Neural progenitor cell (in vitro differentiated cells): Measurements from ENCODE around the gene GNAI1. TPM values are rescaled to one million over a fixed set of nuclear protein-coding genes. Genes with fewer than 3 reads are reported as not detected.

Experiments used
- DNase-seq: peaks from one replicate; pipeline ENCODE4 v3.0.0-alpha.2; 2016; ENCODE audit warnings: low spot score
- H2AFZ ChIP-seq: fragments of 200-600 bp; sonication (generic); replicated peaks from 2 replicates; pipeline ENCODE4 v1.6.1; 2016; ENCODE audit warnings: antibody characterized with exemption
- H3F3A ChIP-seq: fragments of 200-600 bp; sonication (generic); 2 replicates; pipeline ENCODE4 v1.6.1; 2016; ENCODE audit warnings: antibody characterized with exemption, low read depth
- H3K27ac ChIP-seq: fragments of 200-600 bp; sonication (generic); 2 replicates; pipeline ENCODE4 v1.5.1; 2016; ENCODE audit warnings: mild to moderate bottlenecking
- H3K27me3 ChIP-seq: fragments of 200-600 bp; sonication (generic); 2 replicates; pipeline ENCODE4 v1.6.1; 2016; ENCODE audit warnings: mild to moderate bottlenecking, moderate library complexity
- H3K36me3 ChIP-seq: fragments of 200-600 bp; sonication (generic); 2 replicates; pipeline ENCODE4 v1.5.1; 2016
- H3K4me1 ChIP-seq: fragments of 200-600 bp; sonication (generic); 2 replicates; pipeline ENCODE4 v1.6.1; 2016; ENCODE audit warnings: mixed run types
- H3K4me2 ChIP-seq: fragments of 200-600 bp; sonication (generic); 2 replicates; pipeline ENCODE4 v1.6.1; 2016
- H3K4me3 ChIP-seq: fragments of 200-600 bp; sonication (generic); 2 replicates; pipeline ENCODE4 v1.5.1; 2016
- H3K79me2 ChIP-seq: fragments of 200-600 bp; sonication (generic); 2 replicates; pipeline ENCODE4 v1.6.1; 2016; ENCODE audit warnings: low read depth
- H3K9ac ChIP-seq: fragments of 200-600 bp; sonication (generic); 2 replicates; pipeline ENCODE4 v1.6.1; 2016
- H3K9me3 ChIP-seq: fragments of 200-600 bp; sonication (generic); 2 replicates; pipeline ENCODE4 v1.5.1; 2016; ENCODE audit warnings: low read depth
- H4K20me1 ChIP-seq: fragments of 200-600 bp; sonication (generic); 2 replicates; pipeline ENCODE4 v1.6.1; 2016; ENCODE audit warnings: low read depth
- H3K27ac Mint-ChIP-seq: 3 replicates; pipeline ENCODE4 v1.8.0; 2021; ENCODE audit warnings: mixed read lengths
- H3K27me3 Mint-ChIP-seq: 2 replicates; pipeline ENCODE4 v1.8.0; 2022; ENCODE audit warnings: low read depth, mild to moderate bottlenecking, inconsistent platforms, moderate library complexity, mixed read lengths; ENCODE audit not compliant: insufficient read depth
- H3K36me3 Mint-ChIP-seq: 3 replicates; pipeline ENCODE4 v1.8.0; 2021; ENCODE audit warnings: mixed read lengths
- H3K4me1 Mint-ChIP-seq: 3 replicates; pipeline ENCODE4 v1.8.0; 2021; ENCODE audit warnings: mixed read lengths
- H3K4me3 Mint-ChIP-seq: 3 replicates; pipeline ENCODE4 v1.8.0; 2021; ENCODE audit warnings: mild to moderate bottlenecking, moderate library complexity, mixed read lengths
- H3K9me3 Mint-ChIP-seq: 3 replicates; pipeline ENCODE4 v1.8.0; 2020; ENCODE audit warnings: mixed read lengths
- EZH2 ChIP-seq: fragments of 200-600 bp; sonication (generic); IDR thresholded peaks from 2 replicates; pipeline ENCODE4 v1.6.1; 2017; ENCODE audit warnings: antibody characterized with exemption, mild to moderate bottlenecking, moderate library complexity
- EZH2phosphoT487 ChIP-seq: fragments of 200-600 bp; sonication (generic); IDR thresholded peaks from 2 replicates; pipeline ENCODE4 v1.6.1; 2017; ENCODE audit warnings: antibody characterized with exemption
- total RNA-seq: library from RNA; depleted of rRNA; stranded (reverse); fragments of >200 nt; gene quantifications from 2 replicates; pipeline ENCODE4 v1.2.3, GENCODE V29; 2015; ENCODE audit warnings: low replicate concordance
- TF ChIP-seq, protein P1 (sequence below): fragments of 200-600 bp; sonication (generic); IDR thresholded peaks from 2 replicates; pipeline ENCODE4 v1.5.1; 2017; ENCODE audit warnings: antibody characterized with exemption, mild to moderate bottlenecking

GNAI1 gene
- total RNA-seq, 1 donor from 2014 or later, result 91.3 TPM

DNA sequence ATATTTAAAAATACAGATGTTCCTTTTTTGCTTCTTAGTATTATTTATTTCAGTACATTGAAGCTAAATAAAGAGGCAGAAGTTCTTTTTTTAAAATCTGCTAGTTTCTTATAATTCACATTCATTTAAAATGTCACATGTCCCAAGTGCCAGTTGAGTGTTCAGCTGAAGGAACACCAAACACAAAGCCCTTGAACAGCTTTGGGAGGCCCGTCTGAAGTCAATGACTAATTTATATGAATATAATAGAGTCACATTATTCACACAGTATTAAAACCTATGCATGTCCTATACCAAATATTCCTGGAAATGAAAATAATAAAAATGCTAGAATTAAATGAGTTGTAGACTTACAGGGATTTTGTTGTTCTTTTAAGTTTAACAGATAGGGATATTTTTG lies 70.3 kb downstream of the GNAI1 start:
- H3F3A ChIP-seq, result no peaks in the 10 kb centered on the region
- H3K27me3 ChIP-seq, result no peaks in the 10 kb centered on the region
- TF ChIP-seq, protein P1, sequence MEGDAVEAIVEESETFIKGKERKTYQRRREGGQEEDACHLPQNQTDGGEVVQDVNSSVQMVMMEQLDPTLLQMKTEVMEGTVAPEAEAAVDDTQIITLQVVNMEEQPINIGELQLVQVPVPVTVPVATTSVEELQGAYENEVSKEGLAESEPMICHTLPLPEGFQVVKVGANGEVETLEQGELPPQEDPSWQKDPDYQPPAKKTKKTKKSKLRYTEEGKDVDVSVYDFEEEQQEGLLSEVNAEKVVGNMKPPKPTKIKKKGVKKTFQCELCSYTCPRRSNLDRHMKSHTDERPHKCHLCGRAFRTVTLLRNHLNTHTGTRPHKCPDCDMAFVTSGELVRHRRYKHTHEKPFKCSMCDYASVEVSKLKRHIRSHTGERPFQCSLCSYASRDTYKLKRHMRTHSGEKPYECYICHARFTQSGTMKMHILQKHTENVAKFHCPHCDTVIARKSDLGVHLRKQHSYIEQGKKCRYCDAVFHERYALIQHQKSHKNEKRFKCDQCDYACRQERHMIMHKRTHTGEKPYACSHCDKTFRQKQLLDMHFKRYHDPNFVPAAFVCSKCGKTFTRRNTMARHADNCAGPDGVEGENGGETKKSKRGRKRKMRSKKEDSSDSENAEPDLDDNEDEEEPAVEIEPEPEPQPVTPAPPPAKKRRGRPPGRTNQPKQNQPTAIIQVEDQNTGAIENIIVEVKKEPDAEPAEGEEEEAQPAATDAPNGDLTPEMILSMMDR, result no peak
- TF ChIP-seq EZH2 (no peak), EZH2phosphoT487 (no peak)
- no peak overlapping the region for H3K4me3 ChIP-seq
- H3K4me1 ChIP-seq, result no peaks in the 10 kb centered on the region
- peaks cover 18% of the 10 kb centered on the region for H3K36me3 Mint-ChIP-seq
- no peaks in the 10 kb centered on the region for H4K20me1 ChIP-seq
- H2AFZ ChIP-seq, result no peak overlapping the region
- no peak overlapping the region for H3K9ac ChIP-seq
- H3K27me3 Mint-ChIP-seq, result no peaks in the 10 kb centered on the region
- peaks cover 15% of the 10 kb centered on the region for H3K36me3 ChIP-seq
- H3K9me3 Mint-ChIP-seq, result no peaks in the 10 kb centered on the region
- H3K4me3 Mint-ChIP-seq, result no peak overlapping the region
- no peaks in the 10 kb centered on the region for H3K4me1 Mint-ChIP-seq
- H3K9me3 ChIP-seq, result no peaks in the 10 kb centered on the region
- DNase-seq, result no peak
- H3K4me2 ChIP-seq, result no peak overlapping the region
- no peaks in the 10 kb centered on the region for H3K79me2 ChIP-seq
- no peak overlapping the region for H3K27ac Mint-ChIP-seq
- no peak overlapping the region for H3K27ac ChIP-seq

DNA sequence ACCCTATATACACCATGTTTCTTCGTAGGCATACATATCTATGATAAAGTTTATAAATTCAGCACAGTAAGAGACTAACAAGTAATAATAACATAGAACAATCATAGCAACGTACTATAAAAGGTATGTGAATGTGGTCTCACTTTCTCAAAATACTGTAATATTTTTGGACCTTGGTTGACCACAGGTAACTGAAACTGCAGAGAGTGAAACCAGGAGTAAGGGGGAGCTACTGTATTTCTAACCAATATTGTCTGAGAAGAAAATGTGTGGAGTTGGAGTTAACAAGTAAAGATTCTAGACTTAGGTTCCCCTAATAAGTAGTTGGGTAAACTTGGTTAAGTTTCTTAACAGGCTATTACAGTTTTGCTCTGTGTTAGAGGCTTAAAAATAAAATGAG lies 72.1 kb downstream of the GNAI1 start:
- H3K4me1 Mint-ChIP-seq, result peaks cover 8% of the 10 kb centered on the region
- Histone ChIP-seq H4K20me1 (no peaks in the 10 kb centered on the region), H3K4me1 (no peaks in the 10 kb centered on the region)

DNA sequence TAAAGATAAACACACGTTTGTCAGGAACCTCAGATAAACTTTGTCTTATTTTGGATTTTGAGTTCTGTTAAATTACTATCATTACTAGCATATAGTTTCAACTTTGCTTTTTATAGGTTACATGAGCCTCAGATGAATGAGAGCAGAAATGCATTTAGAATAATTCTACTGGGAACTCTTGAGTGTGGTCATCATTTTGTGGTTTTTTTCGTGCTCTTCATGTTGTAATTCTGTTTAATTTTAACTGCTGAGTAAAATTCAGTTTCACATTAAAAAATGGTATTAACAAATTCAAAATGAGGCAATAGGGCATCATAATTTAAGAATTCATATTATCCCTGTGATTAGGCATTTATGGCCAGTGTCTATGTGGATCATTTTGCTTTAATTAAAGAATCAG lies 72.9 kb downstream of the GNAI1 start:
- TF ChIP-seq EZH2phosphoT487 (no peak), EZH2 (no peak)
- TF ChIP-seq, protein P1, result no peak
- H3K27ac ChIP-seq, result no peak overlapping the region
- H3K4me1 ChIP-seq, result no peaks in the 10 kb centered on the region
- H4K20me1 ChIP-seq, result no peaks in the 10 kb centered on the region
- H3K9ac ChIP-seq, result no peak overlapping the region
- no peaks in the 10 kb centered on the region for H3K79me2 ChIP-seq
- no peaks in the 10 kb centered on the region for H3K27me3 Mint-ChIP-seq
- peaks cover 11% of the 10 kb centered on the region for H3K36me3 ChIP-seq
- no peak overlapping the region for H3K4me3 ChIP-seq
- DNase-seq, result no peak
- H3K4me3 Mint-ChIP-seq, result no peak overlapping the region
- H3K27me3 ChIP-seq, result no peaks in the 10 kb centered on the region
- H3K36me3 Mint-ChIP-seq, result peaks cover 14% of the 10 kb centered on the region
- H3K4me2 ChIP-seq, result no peak overlapping the region
- H3F3A ChIP-seq, result no peaks in the 10 kb centered on the region
- no peak overlapping the region for H2AFZ ChIP-seq
- peaks cover 8% of the 10 kb centered on the region for H3K4me1 Mint-ChIP-seq
- H3K9me3 Mint-ChIP-seq, result no peaks in the 10 kb centered on the region
- no peaks in the 10 kb centered on the region for H3K9me3 ChIP-seq
- H3K27ac Mint-ChIP-seq, result no peak overlapping the region

More for the DNA sequence above, 72.1 kb downstream of the GNAI1 start:
- H3K9me3 Mint-ChIP-seq, result no peaks in the 10 kb centered on the region
- Histone ChIP-seq H3F3A (no peaks in the 10 kb centered on the region), H3K27me3 (no peaks in the 10 kb centered on the region), H3K9me3 (no peaks in the 10 kb centered on the region), H3K4me3 (no peak overlapping the region), H3K27ac (no peak overlapping the region), H3K36me3 (peaks cover 11% of the 10 kb centered on the region), H3K4me2 (no peak overlapping the region), H2AFZ (no peak overlapping the region), H3K79me2 (no peaks in the 10 kb centered on the region), H3K9ac (no peak overlapping the region)
- TF ChIP-seq EZH2, result no peak
- no peak for TF ChIP-seq EZH2phosphoT487
- TF ChIP-seq, protein P1, result no peak
- no peak overlapping the region for H3K4me3 Mint-ChIP-seq
- H3K36me3 Mint-ChIP-seq, result peaks cover 17% of the 10 kb centered on the region
- H3K27me3 Mint-ChIP-seq, result no peaks in the 10 kb centered on the region
- no peak for DNase-seq
- no peak overlapping the region for H3K27ac Mint-ChIP-seq
